ENCODE results near the gene DLG2.

The DLG2 gene

DNA sequence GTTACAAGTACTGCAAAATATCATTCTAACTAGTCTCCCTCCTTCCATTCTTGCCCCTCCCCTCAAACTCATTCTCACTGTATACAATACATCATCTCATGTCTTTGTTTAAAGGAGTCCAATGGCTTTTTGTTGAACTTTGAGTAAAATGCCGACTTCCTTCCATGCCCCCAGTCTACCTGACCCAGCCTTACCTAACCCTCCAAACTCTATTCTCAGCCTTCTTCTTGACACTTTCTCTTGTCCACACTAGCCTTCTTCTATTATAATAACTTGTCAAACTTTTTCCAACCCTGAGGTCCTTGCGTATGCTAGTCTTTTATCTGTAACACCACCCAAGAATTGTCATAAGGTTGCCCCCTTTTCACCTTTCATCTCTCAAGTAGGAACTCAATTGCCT is 1329.6 kb downstream of the DLG2 start:
- DNase-seq, result no peak

DNA sequence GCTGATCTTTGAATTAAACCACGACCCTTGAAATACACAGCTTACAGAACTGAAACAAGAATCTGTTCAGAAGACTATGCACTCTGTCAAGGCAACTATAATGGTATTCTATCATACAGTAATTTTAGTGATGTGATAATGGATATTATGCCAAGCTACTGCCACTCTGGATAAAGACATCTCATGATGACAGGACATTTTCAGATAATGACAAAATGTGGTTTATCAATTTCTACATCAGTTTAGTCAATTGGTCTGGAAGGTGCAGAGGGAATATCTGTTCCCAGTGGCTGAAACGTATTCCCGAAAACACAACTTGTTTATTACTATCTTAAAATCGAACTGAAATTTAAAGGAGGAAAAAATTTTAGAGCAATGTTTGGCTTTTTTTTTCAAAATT is 1331.3 kb downstream of the DLG2 start:
- no peak for DNase-seq

DNA sequence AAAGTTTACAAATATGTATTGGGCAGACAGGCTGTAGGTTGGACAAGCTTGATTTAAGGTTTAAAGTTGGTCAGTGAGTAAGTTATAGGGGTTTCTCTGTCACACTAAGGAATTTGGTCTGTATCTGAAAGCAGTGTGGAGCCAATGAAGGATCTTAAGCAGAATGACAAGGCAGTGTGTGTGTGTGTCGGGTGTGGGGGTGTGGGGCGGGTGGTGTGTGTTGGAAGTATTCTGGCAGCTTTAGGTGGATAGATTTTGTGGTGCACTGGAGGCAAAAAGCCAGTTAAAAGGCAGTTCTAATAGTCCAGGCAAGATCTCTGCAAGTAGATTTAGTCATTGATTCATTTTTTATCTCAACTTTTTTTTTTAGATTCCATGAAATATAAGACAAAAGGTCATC is 1334.2 kb downstream of the DLG2 start:
- no peak for DNase-seq

DNA sequence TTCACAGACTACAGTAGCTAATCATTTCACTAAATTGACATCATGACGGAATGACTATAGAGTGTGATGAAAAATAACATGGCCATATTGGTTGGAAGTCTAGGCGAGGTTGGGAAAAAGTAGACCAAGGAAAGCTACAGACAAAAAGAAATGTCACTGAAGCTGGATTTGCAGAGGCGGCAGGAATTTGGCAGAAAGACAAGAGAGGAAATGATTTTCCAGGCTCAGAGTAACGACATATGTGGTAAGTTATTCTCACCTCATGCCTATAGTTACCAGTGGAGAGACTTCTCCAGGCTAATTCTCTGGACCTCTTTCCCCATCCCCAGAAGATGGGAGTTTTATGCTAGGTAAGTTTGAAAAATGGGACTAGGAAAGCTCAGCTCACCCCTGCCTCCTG is 1335.1 kb downstream of the DLG2 start:
- no peak for DNase-seq

DNA sequence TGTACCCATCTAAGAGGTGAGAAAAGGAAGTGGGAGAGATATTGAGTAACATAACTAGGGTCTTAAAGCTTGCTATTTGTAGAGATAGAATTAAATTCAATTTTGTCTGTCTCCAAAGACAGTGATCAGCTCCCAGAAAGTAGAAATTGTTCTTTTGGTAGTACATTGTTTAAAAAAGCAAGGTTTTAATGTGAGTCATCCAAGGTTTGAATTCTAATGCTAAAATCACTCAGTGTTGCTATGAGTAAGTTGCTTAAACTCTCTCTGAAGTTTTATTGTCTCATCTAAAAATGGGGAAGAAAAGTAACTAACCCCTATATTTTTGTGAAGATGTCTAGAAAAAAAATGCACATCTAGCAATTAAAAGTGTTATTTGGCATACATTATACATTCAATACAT is 1336.5 kb downstream of the DLG2 start:
- no peak for DNase-seq

DNA sequence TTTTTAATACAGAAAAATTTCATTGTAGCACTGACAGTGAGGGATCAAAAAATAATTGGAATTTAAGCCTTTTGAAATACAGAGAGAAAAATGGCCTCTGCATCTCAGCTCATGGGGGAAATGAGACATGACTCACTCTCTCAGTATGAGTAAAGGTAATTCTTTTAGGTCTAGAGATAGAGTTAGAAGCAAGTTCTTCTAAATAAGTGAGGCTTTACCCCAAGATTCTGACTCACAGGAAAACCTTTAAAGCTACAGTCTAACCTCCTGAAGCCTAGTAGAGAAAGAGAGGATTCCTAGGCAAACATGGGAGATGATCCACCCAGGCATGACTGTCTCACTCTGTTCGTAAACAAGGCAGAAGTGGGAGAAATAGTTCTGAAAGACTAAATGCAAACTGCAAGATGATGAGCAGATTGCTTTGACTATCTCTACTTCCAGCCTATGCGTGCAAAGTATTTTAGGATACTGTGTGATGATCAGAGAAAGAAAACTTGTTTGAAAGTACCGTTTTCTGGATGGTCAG is 1337.7 kb downstream of the DLG2 start:
- DNase-seq, result no peak

DNA sequence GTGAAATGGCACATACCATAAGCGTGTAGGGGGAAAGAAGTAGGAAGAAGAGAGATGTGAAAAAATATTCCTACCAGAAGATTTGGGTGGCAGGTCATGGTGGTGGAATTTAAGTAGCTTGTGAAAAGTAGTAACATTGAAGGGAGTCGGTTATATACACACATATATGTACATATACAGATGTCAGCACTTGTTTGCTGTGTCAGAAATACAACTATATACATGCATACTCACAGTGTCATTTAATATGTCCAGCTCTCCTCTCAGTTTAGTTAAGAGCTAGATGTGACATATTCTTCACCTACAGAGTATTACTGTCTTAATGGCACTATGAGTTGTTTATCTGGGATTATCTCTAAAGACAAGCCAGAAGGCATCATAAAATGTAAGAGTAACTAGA is 1353.6 kb downstream of the DLG2 start:
- DNase-seq, result no peak

DNA sequence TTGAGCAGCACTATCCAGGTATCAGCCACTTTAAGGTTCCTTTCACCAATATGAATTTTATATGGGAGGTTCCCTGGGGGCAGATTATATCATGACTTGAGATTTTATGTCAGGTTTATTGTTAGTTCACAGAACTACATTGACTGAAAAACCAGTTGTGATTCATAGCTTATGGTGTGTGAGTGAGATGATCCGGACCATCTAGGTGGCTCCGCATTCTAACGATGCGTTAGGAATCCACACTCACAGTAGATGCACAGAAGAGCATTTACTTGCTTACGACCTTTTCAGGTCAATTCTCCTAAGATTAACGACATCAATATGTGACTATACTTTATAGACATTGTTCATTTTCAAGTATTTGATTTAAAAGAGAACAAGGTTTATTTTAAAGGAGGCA is 1356.7 kb downstream of the DLG2 start:
- DNase-seq, result no peak

DNA sequence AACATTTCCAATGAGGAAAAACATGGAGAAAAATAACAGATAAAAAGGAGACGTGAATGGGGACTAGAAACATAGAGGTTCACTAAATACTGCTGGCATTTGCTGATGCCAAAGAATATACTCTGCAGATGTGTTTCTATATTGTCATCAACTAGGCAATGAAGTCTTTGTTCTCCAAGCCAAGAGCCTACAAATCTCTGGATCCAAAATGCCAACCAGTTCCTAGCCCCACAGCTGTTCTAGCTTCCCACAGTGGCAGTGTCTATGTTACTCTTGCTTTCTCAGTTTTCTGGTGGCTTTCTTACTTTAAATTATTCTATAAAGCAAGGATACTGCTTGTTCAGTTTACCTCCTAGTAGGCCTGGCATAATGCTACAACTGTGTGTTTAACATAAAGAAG is 1363.1 kb downstream of the DLG2 start:
- no peak for DNase-seq

DNA sequence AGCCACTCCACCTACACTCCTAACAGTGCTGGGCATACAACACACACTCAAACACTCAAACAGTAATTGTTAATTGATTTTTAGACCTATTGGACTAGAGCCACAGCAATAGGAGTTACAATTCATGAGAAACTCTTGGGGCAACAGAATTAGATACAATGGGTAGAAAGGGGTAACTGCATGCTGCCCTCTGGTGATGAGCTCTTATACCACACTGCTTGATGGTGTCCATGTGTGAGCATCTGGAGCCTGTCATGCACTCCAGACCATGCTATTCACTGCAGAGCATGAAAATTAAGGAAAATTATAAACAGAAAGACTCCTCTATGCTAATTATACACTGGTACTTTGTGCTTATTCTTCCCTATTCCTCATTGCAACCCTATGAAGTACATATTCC is 1365.4 kb downstream of the DLG2 start:
- peak; percentile 4 for DNase-seq

DNA sequence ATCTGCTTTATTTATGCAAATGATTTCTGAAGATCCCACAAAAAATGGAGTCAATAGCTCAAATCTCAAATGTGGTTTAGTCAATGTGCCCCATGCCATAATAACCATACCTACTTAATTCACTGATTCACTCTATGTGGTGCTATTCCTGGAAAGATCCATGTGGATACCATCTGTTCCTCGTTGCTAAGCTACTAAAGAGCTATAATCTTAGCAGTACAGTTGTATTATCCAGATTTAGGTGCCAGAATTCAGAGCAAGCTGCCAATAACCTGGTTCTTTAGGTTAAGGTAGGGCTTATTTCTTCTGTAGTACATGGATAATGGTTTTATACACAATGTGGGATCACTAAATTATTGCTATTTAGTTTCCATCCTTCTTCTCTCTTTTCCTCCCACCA is 1366.3 kb downstream of the DLG2 start:
- DNase-seq, result no peak

DNA sequence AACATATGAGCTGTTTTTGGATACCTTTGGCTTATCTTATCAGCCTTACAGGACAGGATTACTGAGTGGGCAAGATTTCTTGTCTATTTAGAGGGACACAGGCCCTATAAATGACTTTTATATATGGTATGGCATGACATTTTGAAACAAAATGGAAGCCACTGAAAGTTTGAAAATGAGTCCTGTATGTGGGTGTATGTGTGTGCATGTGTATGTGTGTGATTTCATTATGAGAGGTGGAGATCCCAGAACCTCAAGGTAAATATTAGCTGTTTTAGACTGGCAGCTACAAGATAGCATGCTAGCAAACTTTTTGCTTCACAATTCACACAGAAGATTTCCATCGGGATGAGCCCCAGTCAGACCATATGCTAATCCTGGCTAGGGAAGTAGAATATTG is 1370.5 kb downstream of the DLG2 start:
- DNase-seq, result no peak

DNA sequence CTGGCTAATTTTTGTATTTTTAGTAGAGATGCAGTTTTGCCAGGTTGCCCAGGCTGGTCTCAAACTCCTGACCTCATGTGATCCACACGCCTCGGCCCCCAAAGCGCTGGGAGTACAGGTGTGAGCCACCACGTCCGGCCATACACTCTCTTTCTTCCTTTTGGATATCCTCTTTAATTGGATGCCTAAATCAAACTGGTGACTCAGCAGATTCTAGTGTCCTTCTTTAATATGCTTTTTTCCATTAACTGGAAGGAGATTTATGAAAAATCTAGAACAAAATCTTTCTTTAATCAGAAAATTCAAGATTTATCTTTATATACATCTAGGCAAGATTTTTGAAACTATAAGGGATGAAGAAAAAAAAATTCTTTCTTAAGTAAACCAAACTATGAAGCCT is 1371.7 kb downstream of the DLG2 start:
- no peak for DNase-seq

DNA sequence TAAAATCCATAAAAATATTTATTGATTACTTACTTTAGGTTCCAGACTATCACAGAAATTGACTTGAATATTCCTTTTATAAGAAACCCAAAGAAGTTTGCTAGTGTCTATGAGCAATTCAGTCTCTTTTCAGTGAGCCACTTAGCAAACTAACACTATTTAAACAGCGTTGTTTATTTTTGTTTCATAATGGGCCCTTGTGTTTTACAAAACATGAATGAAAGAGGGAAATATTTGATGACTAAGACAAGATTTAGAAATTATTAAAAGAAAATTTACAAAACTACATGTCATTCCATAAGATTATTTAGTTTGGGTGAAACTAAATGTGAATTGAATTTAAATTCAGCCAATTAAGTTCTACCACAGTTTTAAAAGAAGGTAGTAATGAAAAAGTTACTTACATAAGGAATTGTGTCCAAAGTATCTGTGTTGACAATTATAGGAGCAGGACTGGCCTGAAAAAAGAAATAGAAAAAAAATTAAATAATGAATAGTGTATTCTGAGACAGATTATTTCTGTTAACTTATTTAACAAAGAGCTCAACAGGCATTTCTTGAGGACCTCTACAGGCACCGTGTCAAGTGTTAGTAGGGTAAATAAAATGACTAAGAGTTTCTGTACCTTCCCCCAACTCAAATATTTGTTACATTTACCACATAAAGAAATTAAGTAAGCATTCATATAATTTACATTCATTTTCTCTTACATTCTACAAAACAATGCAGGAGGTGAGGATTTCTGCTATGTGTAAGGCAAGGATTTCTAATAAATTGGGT is 1376.1 kb downstream of the DLG2 start:
- DNase-seq, result no peak

DNA sequence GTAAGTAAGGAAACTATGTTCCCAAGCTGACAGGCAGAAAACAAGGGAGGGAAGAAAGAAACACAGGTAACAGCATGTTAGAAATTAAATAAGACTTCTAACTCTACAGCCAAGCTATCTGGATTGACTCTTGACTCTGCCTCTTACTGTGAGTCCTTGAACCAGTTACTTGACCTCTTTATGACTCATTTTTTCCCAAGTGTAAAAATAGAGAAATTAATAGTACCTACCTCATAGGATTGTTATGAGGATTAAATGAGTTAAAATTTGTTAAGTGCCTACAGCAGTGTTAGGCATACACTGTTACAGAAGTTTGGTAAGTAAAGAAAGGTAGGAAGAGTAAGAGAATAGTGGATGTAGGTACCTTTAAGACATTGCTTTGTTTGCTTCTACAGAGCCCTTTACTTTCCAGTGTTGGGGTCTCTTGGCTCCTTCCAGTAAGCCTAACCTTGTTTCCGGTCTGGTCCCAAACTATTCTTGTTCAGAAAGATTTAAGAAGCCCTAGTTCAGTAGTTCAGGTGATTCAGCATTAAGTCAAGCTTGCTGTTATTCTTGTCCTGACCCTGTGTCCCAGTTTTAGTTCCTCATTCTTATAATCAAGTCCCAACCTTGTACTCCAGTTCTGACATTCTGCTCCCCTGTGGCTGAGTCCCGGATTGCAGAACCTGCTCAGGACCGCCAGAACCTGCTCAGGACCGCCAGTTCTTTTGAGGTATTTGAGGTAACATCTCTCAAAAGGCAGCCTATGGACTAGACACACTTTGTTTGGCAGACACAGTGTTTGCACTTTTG is 1377.6 kb downstream of the DLG2 start:
- DNase-seq, result no peak

DNA sequence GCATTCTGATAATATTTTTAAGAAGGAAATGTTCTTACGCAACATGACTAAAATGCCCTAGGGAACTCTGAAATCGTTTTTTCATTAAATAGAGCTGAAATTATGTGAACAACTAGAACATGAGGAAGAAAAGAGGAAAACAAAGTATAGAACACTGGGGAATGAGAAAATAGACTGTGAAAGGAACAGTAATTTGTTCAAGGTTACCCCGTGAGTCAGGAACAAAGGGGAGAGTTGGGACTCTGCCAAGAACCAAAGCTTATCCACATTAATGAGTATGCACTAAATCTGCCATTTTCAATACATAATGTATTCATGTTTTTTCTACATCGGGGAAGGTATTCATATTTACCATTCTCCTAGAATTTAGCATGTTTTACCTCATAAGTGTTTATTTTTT is 1379.2 kb downstream of the DLG2 start:
- no peak for DNase-seq

DNA sequence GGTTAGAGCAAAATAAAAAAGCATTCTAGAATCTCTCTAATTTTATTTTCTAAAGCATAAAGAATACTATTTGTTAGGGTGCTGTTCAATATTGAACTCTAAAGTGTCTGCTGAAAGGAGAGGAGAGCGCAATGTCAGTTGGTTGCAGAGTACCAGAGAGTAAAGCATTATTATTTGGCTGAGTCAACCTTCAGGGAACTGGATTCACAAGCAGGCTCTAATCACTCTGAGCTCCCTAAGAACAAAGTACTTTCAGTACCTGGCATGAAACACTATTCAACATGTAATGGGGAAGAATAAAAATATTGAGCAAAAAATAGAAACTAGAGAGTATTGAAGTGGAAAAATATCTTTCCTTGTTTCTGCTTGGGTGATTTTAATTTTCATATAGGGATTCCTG is 1380.0 kb downstream of the DLG2 start:
- no peak for DNase-seq

DNA sequence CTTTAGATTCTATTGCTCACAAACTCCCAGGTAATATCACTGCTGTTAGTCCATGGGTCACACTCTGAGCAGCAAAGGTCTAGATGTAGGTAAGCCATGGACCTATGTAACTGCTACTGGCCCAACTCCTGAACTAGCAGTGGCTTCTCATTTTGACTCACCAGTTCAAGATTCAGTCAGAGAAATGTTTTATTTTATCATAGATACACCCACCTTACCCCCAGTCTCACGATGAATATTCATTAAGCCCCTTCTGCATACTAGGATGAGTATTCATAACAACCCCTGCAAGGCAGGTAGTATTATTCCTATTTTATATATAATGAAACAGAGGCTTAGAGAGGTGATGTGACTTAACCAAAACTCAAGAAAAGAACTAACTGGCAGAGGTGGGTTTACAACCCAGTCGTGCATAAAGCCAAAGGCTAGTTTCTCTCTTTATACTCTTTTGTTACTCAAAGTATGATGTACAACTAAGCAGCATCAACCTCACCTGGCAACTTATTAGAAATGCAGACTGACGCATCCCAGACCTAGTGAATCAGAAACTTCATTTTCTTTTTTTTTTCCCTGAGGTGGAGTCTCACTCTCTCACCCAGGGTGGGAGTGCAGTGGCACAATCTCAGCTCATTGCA is 1383.4 kb downstream of the DLG2 start:
- DNase-seq, result no peak

DNA sequence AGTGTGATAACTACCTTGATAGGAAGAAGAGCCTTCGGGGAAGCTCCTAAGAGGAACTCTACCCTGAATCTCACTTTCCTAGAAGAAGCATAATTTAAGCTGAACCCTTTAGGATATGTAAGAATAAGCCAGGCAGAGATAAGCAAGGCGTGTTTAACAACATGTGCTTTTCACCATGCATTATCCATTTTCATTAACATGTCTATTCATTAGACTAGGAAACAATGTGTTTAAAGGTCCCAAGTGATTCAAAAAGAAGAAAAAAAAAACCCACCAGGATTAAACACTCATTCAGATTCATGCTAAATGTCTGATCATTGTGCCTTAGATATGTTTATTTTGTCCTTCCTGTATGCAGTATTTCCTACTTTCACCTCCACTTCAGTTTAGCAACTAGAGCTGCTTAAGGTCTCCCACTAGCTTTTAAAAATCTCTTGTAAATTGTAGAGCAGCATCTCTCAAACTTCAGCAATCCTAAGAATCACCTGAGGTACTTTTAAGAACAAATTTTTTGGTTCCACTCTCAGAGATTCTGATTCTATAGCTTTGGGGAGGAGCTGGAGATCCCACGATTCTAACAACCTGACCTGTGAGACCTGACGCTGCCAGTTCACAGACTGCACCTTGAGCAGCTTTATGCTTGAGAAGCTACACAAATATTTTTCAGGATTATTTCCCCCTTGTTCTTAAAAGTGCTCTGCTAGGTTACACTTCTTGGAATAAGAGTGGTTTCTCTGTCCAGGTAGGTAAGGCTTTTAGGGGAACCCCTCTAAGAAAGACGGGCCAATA is 1385.6 kb downstream of the DLG2 start:
- no peak for DNase-seq

DNA sequence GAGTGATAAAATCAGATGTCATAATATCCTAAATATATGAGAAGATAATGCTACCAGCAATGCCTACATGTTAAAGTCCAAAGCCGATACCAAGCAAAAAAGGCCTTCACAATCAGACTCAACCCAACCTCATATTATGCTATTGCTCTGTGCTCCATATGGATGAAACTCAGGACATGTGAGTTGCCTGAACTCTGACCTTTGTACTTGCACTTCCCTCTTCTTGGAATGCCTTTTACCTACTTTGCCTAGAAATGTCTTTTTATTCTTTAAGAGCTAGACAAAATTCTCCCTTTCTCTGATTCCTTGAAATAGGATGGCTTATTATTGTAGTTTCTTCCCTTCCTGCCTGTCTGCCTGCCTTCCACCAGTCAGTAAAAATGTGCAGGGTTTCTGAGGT is 1386.3 kb downstream of the DLG2 start:
- no peak for DNase-seq

DNA sequence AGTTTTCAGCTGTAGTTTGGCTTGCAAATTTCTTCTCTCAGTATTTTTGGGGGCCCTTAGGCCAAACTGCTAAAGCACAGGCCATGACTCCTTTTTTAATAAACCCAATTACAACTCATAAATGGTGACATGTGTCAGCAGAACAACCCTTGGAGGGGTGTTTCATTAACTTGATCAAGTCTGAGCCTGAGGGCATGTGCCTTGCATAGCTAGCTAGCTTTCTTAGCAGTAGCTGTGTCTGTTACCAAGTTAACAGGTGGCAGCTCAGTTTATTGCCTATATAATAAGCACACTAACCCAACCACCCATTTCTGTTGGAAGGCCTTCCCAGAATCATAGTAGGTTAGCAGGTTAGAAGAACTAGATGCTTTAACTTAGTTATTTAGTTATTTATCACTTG is 1390.7 kb downstream of the DLG2 start:
- no peak for DNase-seq

DNA sequence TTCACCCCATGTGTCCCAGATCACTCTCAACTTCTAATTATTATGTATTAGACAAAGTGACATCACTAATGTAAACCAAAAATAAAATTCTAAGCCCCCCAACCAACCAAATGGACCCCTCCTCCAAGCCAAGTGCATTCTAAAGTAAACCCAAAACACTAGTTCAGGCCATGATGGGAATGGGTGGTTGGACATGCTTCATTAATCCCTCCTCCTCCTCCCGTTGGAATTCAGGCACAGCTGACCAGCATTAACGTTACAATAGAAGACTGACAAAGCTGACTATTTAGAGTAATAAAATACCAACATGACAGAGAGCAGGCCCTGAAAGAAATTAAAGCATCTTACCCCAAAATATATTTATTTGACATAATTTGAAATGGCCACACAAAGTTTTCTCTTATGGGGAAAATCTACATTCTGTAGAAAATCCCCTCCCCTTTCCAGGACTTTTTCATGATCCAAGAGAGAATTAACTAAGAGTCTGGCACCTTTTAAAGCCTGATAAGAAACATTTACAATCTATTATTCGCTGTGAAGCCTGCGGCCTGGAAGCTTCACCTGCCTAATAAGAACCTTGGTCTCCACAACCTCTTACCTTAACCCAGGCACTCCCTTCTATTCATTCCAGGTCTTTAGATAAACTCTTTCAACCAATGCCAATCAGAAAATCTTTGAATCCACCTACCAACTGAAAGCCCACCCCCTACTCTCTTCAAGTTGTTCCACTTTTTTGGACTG is 1392.5 kb downstream of the DLG2 start:
- no peak for DNase-seq

Measured in hematopoietic multipotent progenitor cell treated with erythropoietin and hydrocortisone succinate and interleukin-3 and kit ligand, for 4 days (in vitro differentiated cells).